GM19468 (cell line): ENCODE results near the gene FZR1.
A peak's percentile ranks its signal among the peaks of the same experiment; 100 is the strongest.
"Not testable (repeated sequence)": the region's sequence is repeated elsewhere in the genome, so short reads cannot be mapped to it uniquely, and the experiment has no call there.

Experiments used
- ATAC-seq: cut with Tn5 transposase; IDR thresholded peaks from one replicate; pipeline ENCODE4 v1.9.1; 2021; ENCODE audit warnings: mild to moderate bottlenecking, moderate library complexity, moderate number of reproducible peaks; ENCODE audit not compliant: unreplicated experiment; ENCODE audit errors: extremely low read depth

FZR1 gene

DNA sequence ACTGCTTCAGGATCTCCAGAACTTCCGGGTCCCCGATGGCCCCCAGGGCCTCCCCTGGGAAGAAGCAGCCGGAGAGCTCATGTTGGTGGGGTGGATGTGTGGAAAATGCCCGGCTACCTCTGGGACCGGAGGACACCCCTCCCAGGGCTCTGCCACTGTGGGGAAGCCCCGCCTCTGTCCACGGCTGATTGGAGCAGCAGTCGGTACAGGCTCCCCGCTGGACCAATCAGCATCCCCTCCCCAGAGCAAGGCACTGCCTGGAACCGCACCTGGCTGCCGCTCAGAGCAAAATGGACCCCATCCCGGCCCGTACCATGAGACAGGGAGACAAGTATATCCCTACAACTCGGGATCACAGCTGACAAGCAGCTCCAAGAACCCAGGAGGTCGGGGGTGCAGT is 12.1 kb upstream of the FZR1 start:
- ATAC-seq, result no peak

DNA sequence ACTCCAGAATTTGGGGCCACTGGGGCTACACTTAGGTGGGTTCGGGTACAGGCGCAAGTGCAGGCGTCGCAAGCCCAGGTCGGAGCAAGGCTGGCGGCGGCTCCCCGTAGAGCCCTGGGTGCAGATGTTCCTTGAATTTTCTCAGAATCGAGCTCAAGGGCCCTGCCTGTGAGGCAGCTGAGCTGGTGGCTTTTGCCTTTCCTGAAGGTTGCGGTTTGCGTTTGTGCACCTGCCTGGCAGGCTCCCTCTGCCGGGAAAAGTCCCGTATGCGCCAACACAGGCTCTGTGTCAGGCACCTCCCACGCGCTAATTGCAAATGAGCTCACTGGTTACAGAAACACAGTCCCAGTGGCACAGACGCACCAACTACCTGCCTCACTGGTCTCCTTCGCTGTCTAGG is 11.6 kb upstream of the FZR1 start:
- ATAC-seq, result no peak

DNA sequence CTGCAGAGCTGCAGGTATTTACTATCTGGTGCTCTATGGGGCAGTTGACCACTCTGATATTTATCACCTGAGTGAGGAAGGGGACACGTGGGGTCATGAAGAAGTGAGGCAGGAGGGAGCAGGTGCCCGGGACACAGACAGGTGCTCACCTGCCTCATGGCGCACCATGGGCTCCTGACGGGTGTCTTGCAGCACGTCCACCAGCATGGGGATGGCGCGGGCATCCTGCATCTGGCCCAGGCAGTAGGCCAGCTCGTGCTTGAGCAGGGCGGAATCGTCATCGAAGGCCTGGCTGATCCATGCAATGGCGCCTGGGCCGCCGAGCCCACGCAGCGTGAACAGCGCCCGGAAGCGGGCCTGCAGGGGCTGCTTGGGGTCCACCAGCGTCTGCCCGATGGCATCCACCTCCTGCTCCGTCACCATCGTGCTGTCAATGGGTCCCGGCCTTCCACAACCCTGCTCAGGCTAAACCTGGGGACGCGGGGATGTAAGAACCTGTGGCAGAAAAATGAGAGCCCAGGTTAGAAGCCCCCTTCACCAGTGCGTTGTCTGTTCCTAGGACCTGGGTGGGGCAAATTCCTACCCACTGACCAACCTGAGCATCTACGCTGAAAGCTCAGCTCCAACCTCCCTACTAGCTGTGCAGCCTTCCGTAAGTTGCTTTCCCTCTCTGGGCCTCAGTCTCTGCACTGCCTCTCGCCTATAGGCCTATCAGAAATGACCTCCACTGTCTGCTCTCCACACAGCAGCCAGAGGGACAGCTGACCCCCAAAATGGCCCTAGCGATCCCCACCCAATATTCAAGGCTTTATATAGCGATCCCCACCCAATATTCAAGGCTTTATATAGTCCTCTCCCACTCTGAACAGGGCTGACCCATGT is 9.5 kb upstream of the FZR1 start:
- no peak for ATAC-seq

DNA sequence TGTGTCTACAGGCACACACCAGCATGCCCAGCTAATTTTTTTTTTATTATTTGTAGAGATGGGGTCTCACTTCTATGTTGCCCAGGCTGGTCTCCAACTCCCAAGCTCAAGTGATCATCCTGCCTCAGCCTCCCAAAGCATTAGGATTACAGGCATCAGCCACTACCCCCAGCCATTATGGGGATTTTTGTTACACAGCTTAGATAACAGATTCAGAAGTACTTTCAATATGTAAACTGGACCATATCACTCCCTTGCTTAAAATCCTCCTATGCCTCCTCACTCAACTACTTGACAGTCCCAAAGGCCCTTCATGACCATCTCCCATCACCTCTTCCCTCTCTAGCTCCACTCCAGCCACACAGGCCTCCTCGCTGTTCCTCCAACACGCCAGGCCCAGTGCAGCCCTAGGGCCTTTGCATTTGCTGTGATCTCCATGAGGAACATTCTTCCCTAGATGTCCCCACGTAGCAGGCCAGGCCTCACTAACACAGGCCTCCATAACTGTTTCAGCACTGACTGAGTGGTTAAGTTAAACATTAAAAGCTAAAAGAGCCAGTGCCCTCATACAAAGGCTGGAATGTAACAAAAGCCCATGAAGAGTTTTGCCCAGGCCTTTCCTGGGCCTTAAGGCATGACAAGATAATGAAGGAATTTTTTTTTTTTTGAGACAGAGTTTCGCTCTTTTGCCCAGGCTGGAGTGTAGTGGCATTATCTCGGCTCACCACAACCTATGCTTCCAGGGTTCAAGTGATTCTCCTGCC is 8.2 kb upstream of the FZR1 start:
- no peak for ATAC-seq

DNA sequence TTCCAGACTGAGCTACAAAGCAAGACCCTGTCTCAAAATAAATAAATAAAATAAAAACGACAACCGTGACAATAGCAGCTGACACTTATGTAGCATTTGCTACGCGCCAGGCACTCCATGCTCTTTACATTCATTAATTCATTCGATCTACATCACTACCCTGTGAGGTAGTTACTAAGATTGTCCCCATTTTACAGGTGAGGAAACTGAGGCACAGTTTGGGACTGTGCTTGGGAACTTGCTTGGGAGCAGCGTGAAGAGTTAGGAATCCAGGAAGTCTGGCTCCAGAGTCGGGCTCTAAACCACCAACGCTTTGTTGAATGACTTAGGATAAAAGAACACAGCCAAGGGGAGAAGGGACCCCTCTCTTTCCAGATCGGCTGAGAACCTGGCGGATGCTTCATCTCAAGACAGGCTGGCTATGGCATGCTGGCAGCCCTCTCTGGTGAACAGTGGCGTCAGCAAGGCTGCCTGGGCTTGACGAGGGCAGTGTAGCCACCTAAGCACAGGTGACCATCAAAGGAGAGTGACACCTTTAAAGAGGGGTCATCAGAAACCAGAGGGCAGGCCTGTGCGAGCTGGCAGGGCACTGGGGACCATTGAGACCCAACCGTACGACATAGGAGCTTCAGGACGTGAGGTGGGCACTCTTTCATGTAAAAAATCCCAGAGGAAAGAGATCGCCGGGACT is 6.2 kb upstream of the FZR1 start:
- ATAC-seq, result no peak

DNA sequence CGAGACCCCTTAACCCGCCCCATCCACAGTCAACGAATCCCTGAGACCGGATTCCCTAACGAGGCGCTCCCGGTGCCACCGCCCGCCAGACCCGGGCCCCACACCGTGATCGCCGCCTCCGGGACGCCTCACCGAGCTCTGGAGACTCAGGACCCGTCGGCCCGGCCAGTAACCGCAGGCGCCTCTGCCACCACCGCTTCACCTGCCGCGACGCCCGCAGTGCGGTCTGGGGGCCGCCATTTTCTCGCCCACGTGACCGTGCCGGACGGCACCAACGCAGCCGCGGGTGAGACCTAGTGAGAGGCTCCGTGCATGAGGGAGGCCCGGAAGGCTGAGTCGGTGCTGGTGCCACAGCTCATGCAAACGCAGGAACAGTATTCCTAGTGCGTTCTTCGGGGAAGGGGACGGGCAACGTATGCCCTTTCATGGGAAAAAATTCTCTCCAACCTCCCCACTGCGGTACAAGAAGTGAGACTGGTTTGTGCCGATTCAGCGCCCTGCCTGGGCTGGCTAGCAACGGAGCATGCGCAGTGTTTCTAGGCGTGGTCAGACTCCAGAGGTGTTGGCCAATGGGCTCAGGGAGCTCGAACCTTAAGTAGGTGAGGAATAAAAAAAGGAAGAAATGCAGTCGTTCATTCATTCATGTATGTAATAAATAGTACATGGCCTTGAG is 5.5 kb upstream of the FZR1 start, which contains the start of gene DOHH:
DOHH (minus strand) TSS at position 246 of the 673 bp plus-strand sequence. CDS start 3,860 bp downstream, outside the sequence.
- ATAC-seq, result peak; percentile 43

DNA sequence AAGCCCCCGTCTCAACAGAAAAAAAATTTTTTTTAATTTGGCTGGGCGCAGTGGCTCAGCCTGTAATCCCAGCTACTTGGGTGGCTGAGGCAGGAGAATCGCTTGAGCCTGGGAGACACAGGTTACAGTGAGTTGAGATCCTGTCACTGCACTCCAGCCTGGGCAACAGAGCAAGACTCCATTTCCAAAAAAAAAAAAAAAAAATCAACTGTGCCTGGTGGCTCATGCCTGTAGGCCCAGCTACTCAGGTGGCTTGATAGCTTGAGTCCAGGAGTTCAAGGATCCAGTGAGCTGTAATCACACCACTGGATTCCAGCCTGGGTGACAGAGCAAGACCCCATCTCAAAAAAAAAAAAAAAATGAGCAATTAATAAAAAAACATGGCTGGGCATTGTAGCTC is 4.3 kb upstream of the FZR1 start:
- no peak for ATAC-seq

DNA sequence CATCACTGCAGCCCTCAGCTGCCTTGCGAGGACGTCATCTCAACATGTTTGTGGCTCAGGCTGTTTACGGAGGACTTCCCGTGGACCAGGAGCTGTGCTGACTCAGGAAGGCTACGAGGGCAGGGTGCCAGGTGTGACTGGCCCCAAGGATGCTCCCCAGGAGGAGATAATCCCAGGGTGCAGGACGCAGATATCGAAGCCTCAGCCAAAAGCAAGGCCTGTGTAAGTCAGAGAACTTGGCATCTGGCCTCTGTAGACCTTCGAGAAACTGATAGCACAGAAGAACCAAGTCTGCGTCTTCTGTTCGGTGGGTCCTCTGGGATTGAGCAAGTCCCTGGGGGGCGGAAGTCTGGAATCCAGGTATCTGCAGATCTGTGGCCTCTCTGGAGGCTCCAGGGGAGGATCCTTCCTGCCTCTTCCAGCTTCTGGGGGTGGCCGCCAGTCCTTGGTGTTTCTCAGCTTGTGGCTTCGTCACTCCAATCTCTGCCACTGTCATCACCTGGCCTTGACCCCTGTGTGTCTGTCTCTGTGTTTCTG is 3.0 kb upstream of the FZR1 start:
- ATAC-seq, result no peak

DNA sequence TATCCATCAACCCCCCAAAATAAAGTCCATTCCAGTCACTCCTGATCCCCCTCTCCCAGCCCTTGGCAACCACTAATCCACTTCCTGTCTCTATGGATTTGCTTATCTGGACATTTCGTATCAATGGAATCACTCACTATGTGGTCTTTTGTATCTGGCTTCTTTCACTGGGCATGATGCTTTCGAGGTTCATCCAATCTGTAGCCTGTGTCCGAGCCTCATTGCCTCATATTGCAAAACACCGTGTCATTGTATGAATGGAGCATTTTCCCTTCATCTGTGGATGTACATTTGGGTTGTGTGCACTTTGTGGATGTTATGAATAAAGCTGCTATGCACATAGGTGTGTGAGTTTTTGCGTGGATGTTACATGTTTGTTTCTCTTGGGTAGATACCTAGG is 1.4 kb upstream of the FZR1 start:
- ATAC-seq, result no peak

DNA sequence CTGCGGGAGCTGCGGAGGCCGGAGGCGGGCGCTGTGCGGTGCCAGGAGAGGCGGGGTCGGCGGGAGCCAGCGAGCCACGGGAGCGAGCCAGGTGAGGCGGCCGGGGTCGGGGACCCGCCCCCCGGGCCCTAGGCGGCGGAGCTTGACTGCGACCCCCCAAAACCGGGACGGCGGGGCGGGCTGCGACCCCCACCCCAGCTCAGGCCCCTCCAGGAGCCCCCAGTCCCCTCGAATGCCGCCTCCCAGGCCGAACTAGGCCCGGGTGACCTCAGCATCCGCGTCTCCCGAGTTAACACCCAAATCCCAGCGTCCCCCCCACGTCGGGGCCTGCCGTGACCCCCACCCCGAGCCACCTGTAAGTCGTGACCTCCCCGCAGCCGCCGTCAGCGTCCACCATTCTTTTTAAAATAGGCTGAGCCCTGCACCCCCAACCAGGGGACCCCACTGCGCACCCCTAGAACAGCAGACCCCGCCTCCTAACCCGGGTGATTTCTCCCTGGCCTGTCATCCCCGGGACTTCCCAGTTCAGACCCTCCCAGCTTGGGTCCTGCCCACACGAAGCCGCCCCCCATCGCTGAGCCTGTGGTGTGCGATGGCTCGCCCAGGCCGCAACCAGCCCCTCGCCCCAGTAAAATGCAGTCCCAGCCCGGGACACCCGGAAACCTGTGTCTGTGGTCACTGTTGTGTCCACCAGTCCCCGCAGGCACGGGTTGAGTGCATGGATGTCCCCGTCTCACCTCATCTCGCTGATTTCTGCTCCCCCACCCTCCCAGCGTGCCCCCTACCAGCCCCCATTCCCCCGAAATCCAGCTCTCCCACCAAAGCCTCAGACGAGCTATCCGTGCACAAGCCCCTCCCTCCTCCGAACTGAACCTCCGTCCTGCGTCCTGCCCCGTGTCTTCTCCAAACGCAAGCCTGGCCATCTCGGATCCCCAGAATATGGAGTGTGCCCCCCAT is 551 bp downstream of the FZR1 start:
- ATAC-seq, result no peak

DNA sequence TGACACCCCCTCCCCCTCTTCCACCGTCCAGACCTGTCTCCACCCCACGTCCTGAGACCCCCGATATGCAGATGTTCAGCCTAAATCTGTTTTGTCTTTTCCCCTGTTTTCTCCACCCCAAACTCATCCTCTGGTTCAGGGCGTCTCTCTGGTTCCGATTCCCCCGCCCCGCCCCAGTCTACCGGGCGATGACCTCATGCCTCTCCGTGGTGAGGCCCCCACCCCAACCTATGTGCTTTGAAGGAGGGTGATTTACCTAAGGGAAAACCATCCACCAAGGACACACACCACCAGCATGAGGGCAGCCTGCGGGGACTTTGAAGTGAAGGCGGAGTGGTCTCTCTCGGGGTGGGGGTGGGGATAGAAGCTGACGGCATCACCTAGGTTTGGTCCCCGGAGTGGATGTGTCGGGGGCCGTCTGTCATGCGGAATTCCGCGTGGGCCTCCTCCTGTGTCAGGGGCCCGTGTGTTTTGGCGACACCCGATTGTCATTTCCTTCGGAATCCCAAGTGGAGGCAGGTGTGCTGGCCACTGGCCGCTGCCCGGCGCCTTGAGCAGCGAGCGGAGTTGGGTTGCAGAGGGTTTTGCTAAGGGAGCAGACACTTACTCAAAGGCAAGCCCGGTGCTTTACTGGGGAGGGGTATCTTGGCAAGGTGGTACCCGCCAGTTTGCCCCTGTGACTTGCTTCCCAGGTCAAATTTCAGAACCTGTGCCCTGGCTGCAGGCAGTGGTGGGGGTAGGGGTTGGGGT is 1.4 kb downstream of the FZR1 start:
- no peak for ATAC-seq

DNA sequence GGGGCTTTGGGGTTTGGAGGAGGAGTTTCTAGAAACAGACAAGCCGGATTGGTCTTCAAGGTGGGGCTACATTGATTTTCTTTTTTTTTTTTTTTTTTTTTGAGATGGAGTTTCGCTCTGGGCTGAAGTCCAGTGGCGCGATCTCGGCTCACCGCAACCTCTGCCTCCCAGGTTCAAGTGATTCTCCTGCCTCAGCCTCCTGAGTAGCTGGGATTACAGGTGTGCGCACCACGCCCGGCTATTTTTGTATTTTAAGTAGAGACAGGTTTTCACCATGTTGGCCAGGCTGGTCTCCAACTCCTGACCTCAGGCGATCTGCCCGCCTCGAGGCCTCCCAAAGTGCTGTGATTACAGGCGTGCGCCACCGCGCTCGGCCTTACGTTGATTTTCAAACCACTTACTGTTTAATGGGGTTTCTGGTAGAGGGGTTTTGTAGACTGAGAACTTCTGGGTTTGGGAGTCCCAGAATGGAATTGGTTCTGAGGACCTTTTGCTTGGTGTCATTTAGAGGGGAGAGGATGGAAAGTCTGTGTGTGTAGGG is 2.1 kb downstream of the FZR1 start:
- not testable (repeated sequence) for ATAC-seq

DNA sequence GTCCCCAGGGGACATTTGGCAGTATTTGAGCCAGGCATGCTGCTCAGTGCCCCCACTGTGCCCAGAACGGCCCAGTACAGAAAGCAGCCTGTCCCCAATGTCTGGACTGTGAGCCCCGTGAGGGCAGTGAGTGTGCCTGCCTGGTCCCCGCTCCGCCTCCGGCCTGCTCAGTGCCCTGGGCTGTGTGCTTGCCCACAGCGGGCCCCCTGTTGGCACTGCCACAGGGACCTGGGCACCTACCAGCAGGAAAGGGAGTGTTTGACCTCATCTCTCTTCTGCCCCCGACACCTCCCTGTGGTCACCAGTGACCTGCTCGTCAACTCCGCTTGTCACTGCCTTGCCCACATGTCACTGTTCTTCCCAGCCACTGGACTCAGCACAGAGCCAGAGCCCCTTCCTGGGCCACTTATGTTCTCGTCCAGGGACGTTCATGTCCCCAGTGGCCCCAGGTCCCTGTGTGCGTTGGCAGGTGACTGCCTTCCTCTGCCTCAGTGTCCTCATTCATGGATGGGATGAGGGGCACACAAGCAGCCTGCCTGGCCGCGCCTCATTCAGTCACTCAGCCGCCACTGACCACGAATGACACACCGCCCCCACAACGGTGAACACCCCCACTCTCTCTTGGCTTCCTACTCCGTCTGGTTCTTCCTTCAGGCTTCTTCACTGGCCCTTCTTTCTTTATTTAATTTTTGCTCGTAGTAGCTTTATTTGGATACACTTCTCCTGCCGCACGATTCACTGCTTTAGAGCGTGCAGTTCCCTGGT is 2.8 kb downstream of the FZR1 start:
- no peak for ATAC-seq

DNA sequence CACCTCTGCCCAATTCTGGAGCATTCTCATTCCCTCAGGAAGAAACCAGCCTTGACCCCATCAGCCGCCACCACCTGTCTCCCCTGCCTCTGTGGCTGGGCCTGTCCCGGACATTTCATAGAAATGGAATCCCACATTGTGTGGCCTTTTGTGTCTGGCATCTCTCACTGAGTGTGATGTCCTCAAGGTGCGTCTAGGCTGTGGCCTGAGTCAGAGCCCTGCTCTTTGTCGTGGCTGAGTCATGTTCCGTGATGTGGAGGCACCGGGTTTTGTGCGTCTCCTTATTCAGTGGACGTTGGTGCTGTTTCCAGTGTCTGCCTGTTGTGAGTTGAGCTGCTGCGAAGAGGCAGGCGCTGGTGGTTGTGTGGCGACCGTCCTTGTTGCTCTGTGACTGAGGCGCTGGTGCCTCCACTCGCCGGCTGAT is 3.5 kb downstream of the FZR1 start:
- ATAC-seq, result no peak

DNA sequence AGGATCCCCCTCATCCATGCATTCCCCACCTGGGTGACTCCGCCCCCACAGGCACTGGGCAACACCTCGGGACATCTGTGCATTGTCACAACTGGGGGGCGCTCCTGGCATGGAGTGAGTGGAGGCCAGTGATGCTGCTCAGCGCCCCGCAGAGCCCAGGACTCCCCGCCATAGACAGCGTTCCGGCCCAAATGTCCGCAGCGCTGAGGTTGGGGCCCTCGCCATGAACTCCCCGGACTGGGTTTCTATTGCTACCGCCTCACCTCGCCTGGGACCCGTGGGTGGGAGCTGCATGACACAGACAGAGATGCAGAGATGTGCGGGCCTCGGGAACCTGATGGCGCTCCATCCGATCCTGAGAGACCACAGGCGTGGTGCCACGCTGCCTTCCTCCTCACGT is 4.6 kb downstream of the FZR1 start:
- no peak for ATAC-seq

DNA sequence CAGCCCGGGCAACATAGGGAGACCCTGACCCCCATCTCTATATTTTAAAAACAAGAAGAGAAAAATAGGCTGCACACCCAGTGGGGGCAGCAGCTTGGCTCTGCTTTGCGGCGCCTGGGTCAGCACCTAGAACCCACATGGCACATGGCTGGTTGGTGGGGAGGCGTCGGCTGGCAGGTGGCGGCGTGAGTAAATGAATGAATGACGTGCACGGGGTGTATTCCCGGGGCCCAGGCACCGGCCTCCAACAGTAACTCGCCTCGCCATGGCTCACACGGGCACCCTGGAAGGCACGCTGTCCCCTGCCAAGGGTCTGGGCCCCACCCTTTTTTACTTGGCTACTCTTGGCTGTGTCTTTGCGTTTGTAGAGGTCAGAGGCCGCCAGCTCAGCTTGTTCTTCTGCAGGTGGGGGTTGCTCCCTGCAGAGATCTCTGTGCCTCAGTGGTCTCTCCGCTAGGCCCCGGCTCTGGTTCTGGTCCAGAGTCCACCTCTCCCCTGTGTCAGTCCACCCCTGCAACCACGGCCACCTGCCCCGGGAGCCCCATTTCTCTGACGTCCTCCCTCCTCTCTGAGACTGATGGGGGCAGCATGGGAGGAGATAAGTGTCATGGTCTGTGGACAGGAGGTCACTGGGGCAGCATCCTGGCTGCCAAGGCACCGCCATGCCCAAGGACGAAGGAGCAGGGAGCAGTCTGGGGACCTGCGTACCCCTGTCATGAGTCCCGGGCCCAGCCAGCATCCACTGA is 5.6 kb downstream of the FZR1 start:
- ATAC-seq, result no peak
